HG03039 (cell line): ENCODE results near the gene YIPF2.
"Not testable (repeated sequence)": the region's sequence is repeated elsewhere in the genome, so short reads cannot be mapped to it uniquely, and the experiment has no call there.

Experiments used
- ATAC-seq: cut with Tn5 transposase; IDR thresholded peaks from one replicate; pipeline ENCODE4 v1.9.1; 2021; ENCODE audit warnings: mild to moderate bottlenecking, moderate library complexity; ENCODE audit not compliant: unreplicated experiment

The YIPF2 gene

GRCh38 chr19:10941649-10942048 is 13.2 kb upstream of the YIPF2 start:
- not testable (repeated sequence) for ATAC-seq

- ATAC-seq = no peak
These were observed 8.2 kb upstream of the YIPF2 start for GRCh38 chr19:10936661-10937084.

- no peak for ATAC-seq
These were observed 7.1 kb upstream of the YIPF2 start for GRCh38 chr19:10935371-10936059.

- ATAC-seq = no peak
These were observed 959 bp upstream of the YIPF2 start for GRCh38 chr19:10929402-10929794.

GRCh38 chr19:10927730-10928562 is 493 bp downstream of the YIPF2 start:
- peak; percentile 2 for ATAC-seq

GRCh38 chr19:10924597-10924996 is 3.8 kb downstream of the YIPF2 start:
- ATAC-seq = no peak

- no peak for ATAC-seq
These were observed 5.0 kb downstream of the YIPF2 start for GRCh38 chr19:10923260-10924112.

GRCh38 chr19:10922638-10923014 is 5.8 kb downstream of the YIPF2 start:
- no peak for ATAC-seq

- ATAC-seq = no peak
These were observed 6.4 kb downstream of the YIPF2 start for GRCh38 chr19:10921910-10922637.

- ATAC-seq = no peak
These were observed 7.1 kb downstream of the YIPF2 start for GRCh38 chr19:10921199-10921909.

GRCh38 chr19:10920781-10921180 is 7.7 kb downstream of the YIPF2 start:
- no peak for ATAC-seq

- no peak for ATAC-seq
These were observed 8.2 kb downstream of the YIPF2 start for GRCh38 chr19:10920288-10920655.

GRCh38 chr19:10919352-10920287 is 8.8 kb downstream of the YIPF2 start:
- ATAC-seq = no peak

- no peak for ATAC-seq
These were observed 10.1 kb downstream of the YIPF2 start for GRCh38 chr19:10918359-10918758.

- no peak for ATAC-seq
These were observed 11.8 kb downstream of the YIPF2 start for GRCh38 chr19:10916602-10917001.

GRCh38 chr19:10915130-10916091 is 13.0 kb downstream of the YIPF2 start:
- ATAC-seq = no peak

GRCh38 chr19:10913716-10914340 is 14.6 kb downstream of the YIPF2 start:
- ATAC-seq = no peak
